Spleen (tissue), 11 donors: ENCODE data around the gene PTPRM. TPM values are rescaled to one million over a fixed set of nuclear protein-coding genes. Genes with fewer than 3 reads are reported as not detected.

Experiments
- DNase-seq: peaks from one replicate; pipeline ENCODE4 v3.0.0-alpha.2; 2020
- H3K27ac ChIP-seq, 8 donors: fragments of 200-600 bp; sonication (generic) in 7 of 8; 1 replicate in 4 of 8; 2 replicates in 4 of 8; pipeline versions ENCODE4 v1.5.0 to v1.8.0; 2016 to 2021; ENCODE audit warnings: inconsistent platforms in 4 of 8, mild to moderate bottlenecking in 4 of 8, moderate library complexity in 1 of 8
- H3K27me3 ChIP-seq, 7 donors: fragments of 200-600 bp; sonication (generic) in 6 of 7; replicated peaks in 1 of 7; 1 replicate in 4 of 7; 2 replicates in 3 of 7; pipeline versions ENCODE4 v1.5.0 to v1.8.0; 2016 to 2021; ENCODE audit warnings: inconsistent platforms in 3 of 7, mild to moderate bottlenecking in 1 of 7
- H3K36me3 ChIP-seq, 6 donors: fragments of 200-600 bp; sonication (generic) in 5 of 6; 1 replicate in 4 of 6; 2 replicates in 2 of 6; pipeline versions ENCODE4 v1.5.0 to v1.8.0; 2016 to 2021; ENCODE audit warnings: inconsistent platforms in 2 of 6
- H3K4me1 ChIP-seq, 6 donors: fragments of 200-600 bp; sonication (generic) in 5 of 6; 1 replicate in 3 of 6; 2 replicates in 3 of 6; pipeline versions ENCODE4 v1.5.0 to v1.8.0; 2016 to 2021; ENCODE audit warnings: inconsistent platforms in 3 of 6
- H3K4me3 ChIP-seq, 8 donors: fragments of 200-600 bp; sonication (generic) in 7 of 8; 1 replicate in 4 of 8; 2 replicates in 4 of 8; pipeline versions ENCODE4 v1.5.0 to v1.8.0; 2016 to 2021; ENCODE audit warnings: inconsistent platforms in 4 of 8, mild to moderate bottlenecking in 4 of 8, moderate library complexity in 2 of 8
- H3K9me3 ChIP-seq, 8 donors: fragments of 200-600 bp; sonication (generic) in 7 of 8; 1 replicate in 4 of 8; 2 replicates in 4 of 8; pipeline versions ENCODE4 v1.5.0 to v1.8.0; 2016 to 2021; ENCODE audit warnings: inconsistent platforms in 4 of 8
- POLR2A ChIP-seq, 3 donors: fragments of 450-650 bp; IDR thresholded peaks; one replicate each; pipeline ENCODE4 v1.5.1; 2017; ENCODE audit warnings: antibody characterized with exemption in 3 of 3, mild to moderate bottlenecking in 1 of 3
- POLR2AphosphoS5 ChIP-seq, 3 donors: sonication (generic); formaldehyde crosslinking; IDR thresholded peaks; one replicate each; pipeline ENCODE4 v1.5.1; 2017; ENCODE audit warnings: antibody characterized with exemption in 3 of 3
- WGBS, 5 donors: extraction: QIAGEN DNeasy Blood & Tissue Kit in 3 of 5; methylation state at CpG; one replicate each; pipeline versions ENCODE4 v1.1.5 to v1.1.7; 2013 to 2018; 5-methylcytosine and 5-hydroxymethylcytosine counted together
- intact Hi-C: fragments of 100-400 bp; cut with DNase I; formaldehyde crosslinking; loops from one replicate; pipeline ENCODE4 v1.15.0; 2023; ENCODE audit warnings: low total_unique reads
- polyA plus RNA-seq, 3 donors: library from polyadenylated mRNA; stranded (reverse); fragments of 200-250 nt; gene quantifications; one replicate each; pipeline ENCODE4 v1.2.1, GENCODE V29; 2013
- total RNA-seq, 7 donors: library from RNA; depleted of rRNA in 3 of 7; stranded (reverse); fragments of >200 nt in 3 of 7; fragmentation: NEBNext Ultra II Directional in 4 of 7; extraction: Animal tissue kit (Norgen Biotek cat#: 25700) in 4 of 7; gene quantifications; one replicate each; pipeline versions ENCODE4 v1.1.0 to v1.2.1, GENCODE V29; 2016 to 2021
- TF ChIP-seq, protein P1 (sequence below), 11 experiments: fragments of 200-600 bp in 7 of 11; fragments of 450-650 bp in 4 of 11; sonication (generic) in 4 of 11; IDR thresholded peaks in 8 of 11; conservative IDR thresholded peaks in 3 of 11; 1 replicate in 7 of 11; 2 replicates in 4 of 11; pipeline versions ENCODE4 v1.4.0 to v1.8.0; 2016 to 2021; ENCODE audit warnings: antibody characterized with exemption in 11 of 11, inconsistent platforms in 4 of 11, mild to moderate bottlenecking in 1 of 11
- donor health status: healthy with polysubstance abuse.
- donor health status: DM: no; HTN: no; CAD: no; lungs with moderate emphysema.
- donor health status: DM: no; HTN: no; CAD: no.
- donor health status: Bipolar disorder and iron deficiency.
- donor health status: healthy.
- donor health status: DM: no; HTN: no; CAD: no.
- donor health status: DM: yes; HTN: yes; CAD: no.

PTPRM gene
- total and polyA plus RNA-seq, 10 donors = 23.5 to 97.8 (median 62.8) TPM

- Histone ChIP-seq H3K27me3 (no peaks in the 10 kb centered on the region), H3K9me3 (no peaks in the 10 kb centered on the region), H3K4me3 (no peak overlapping the region), H3K4me1 (peaks cover 0 to 20% (median 0%) of the 10 kb centered on the region in 6 donors), H3K36me3 (no peaks in the 10 kb centered on the region), H3K27ac (no peak overlapping the region)
- DNase-seq = no peak
- TF ChIP-seq, protein P1, sequence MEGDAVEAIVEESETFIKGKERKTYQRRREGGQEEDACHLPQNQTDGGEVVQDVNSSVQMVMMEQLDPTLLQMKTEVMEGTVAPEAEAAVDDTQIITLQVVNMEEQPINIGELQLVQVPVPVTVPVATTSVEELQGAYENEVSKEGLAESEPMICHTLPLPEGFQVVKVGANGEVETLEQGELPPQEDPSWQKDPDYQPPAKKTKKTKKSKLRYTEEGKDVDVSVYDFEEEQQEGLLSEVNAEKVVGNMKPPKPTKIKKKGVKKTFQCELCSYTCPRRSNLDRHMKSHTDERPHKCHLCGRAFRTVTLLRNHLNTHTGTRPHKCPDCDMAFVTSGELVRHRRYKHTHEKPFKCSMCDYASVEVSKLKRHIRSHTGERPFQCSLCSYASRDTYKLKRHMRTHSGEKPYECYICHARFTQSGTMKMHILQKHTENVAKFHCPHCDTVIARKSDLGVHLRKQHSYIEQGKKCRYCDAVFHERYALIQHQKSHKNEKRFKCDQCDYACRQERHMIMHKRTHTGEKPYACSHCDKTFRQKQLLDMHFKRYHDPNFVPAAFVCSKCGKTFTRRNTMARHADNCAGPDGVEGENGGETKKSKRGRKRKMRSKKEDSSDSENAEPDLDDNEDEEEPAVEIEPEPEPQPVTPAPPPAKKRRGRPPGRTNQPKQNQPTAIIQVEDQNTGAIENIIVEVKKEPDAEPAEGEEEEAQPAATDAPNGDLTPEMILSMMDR (IDR thresholded peaks at IDR 0.05 in 8 of 11, conservative IDR thresholded peaks at IDR 0.05 in 3 of 11) = no peak
- TF ChIP-seq POLR2AphosphoS5 (IDR thresholded peaks at IDR 0.05) = no peak
- no peak for TF ChIP-seq POLR2A (IDR thresholded peaks at IDR 0.05)
- intact Hi-C loops = no loop called here
Measured at GRCh38 chr18:7682321-7682720, 115.2 kb downstream of the PTPRM start.

GRCh38 chr18:7683753-7684152, 116.6 kb downstream of the PTPRM start:
- WGBS, 5 donors = 63 to 79% (median 71%) methylated on average over 3 of the region's 3 CpGs
- Histone ChIP-seq H3K4me1 (peaks cover 0 to 16% (median 0%) of the 10 kb centered on the region in 6 donors), H3K27ac (peak overlapping the region in 2 of 8 donors; percentile 26 to 40), H3K36me3 (no peaks in the 10 kb centered on the region), H3K9me3 (no peaks in the 10 kb centered on the region), H3K4me3 (no peak overlapping the region), H3K27me3 (no peaks in the 10 kb centered on the region)
- DNase-seq = no peak
- TF ChIP-seq POLR2A (IDR thresholded peaks at IDR 0.05) (no peak), POLR2AphosphoS5 (IDR thresholded peaks at IDR 0.05) (no peak)
- TF ChIP-seq, protein P1 (IDR thresholded peaks at IDR 0.05 in 8 of 11, conservative IDR thresholded peaks at IDR 0.05 in 3 of 11) = no peak
- intact Hi-C loops = no loop called here

DNA sequence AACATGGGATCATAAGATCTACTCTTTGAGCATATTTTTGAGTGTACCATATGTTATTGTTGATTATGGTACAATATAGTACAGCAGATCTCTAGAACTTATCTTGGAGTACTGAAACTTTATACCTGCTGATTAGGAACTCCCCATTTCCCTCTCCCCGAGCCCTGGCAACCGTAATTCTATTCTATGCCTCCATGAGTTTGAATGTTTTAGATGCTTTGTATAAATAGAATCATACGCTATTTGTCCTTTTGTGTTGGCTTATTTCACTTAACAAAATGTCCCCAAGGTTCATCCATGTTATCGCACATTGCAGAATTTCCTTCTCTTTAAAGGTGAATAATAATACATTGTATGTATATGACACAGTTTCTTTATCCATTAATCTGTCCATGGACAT, 117.2 kb downstream of the PTPRM start:
- H3K27me3 ChIP-seq = no peaks in the 10 kb centered on the region
- DNase-seq = no peak
- no peaks in the 10 kb centered on the region for H3K36me3 ChIP-seq
- peaks cover 0 to 10% (median 0%) of the 10 kb centered on the region in 6 donors for H3K4me1 ChIP-seq
- TF ChIP-seq POLR2AphosphoS5 (IDR thresholded peaks at IDR 0.05) (no peak), POLR2A (IDR thresholded peaks at IDR 0.05) (no peak)
- no peaks in the 10 kb centered on the region for H3K9me3 ChIP-seq
- H3K27ac ChIP-seq = peak overlapping the region in 2 of 8 donors; percentile 26 to 40
- WGBS, 5 donors = 86 to 95% (median 90%) methylated on average over 4 of the region's 4 CpGs
- H3K4me3 ChIP-seq = no peak overlapping the region
- intact Hi-C loops = no loop called here

DNA sequence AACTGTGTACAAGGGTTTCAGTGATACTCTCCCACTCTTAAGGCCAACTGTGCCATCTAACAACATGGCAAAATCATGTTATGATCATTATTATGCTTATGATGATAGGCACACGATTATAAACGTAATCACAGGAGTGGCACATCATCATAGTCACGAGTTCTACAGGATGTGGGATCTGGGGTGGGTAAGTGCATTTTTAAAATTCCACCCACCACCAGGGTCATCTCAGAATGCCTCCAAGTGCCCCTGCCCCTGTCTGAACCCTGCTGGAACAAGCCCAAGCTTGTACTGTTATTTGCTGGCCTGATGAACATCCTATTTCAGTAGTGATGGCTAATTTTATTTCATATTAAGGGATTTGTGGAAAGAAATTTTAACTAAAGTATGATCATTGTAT, 117.8 kb downstream of the PTPRM start:
- Histone ChIP-seq H3K36me3 (no peaks in the 10 kb centered on the region), H3K27ac (peak overlapping the region in 1 of 8 donors; percentile 5), H3K9me3 (no peaks in the 10 kb centered on the region), H3K27me3 (no peaks in the 10 kb centered on the region), H3K4me1 (peaks cover 0 to 10% (median 0%) of the 10 kb centered on the region in 6 donors), H3K4me3 (no peak overlapping the region)
- TF ChIP-seq, protein P1 (IDR thresholded peaks at IDR 0.05 in 8 of 11, conservative IDR thresholded peaks at IDR 0.05 in 3 of 11) = no peak
- TF ChIP-seq POLR2AphosphoS5 (IDR thresholded peaks at IDR 0.05) = no peak
- TF ChIP-seq POLR2A (IDR thresholded peaks at IDR 0.05) = no peak
- intact Hi-C loops = no loop called here
- no peak for DNase-seq
- 47 to 61% (median 54%) methylated on average over 3 of the region's 3 CpGs for WGBS, 5 donors

GRCh38 chr18:7686278-7686677, 119.2 kb downstream of the PTPRM start:
- Histone ChIP-seq H3K4me1 (peaks cover 0 to 10% (median 0%) of the 10 kb centered on the region in 6 donors), H3K36me3 (no peaks in the 10 kb centered on the region), H3K27ac (no peak overlapping the region), H3K9me3 (no peaks in the 10 kb centered on the region), H3K4me3 (no peak overlapping the region), H3K27me3 (no peaks in the 10 kb centered on the region)
- intact Hi-C loops = no loop called here
- TF ChIP-seq, protein P1 (IDR thresholded peaks at IDR 0.05 in 8 of 11, conservative IDR thresholded peaks at IDR 0.05 in 3 of 11) = no peak
- TF ChIP-seq POLR2AphosphoS5 (IDR thresholded peaks at IDR 0.05) (no peak), POLR2A (IDR thresholded peaks at IDR 0.05) (no peak)
- 71 to 83% (median 76%) methylated on average over 1 of the region's 1 CpG for WGBS, 5 donors
- DNase-seq = no peak
